HEK293 (cell line): ENCODE data around the gene MYRIP.

ENCODE experiments used
- CTCF ChIA-PET: fragments of 350-600 bp; formaldehyde crosslinking; extraction: SDS; loops from one replicate; lab custom pipeline; 2021; ENCODE audit warnings: antibody characterized with exemption; lab: Yijun Ruan, JAX
- POLR2A ChIA-PET: fragments of 300-600 bp; formaldehyde crosslinking; extraction: SDS; loops from one replicate; lab custom pipeline; 2020; ENCODE audit warnings: antibody characterized with exemption, inconsistent platforms; lab: Yijun Ruan, JAX
- H3K27ac ChIP-seq: fragments of 200-500 bp; sonication (Bioruptor generic); 2 replicates; pipeline ENCODE4 v1.5.1; 2014; ENCODE audit warnings: low read depth, low read length, control low read depth, inconsistent platforms; ENCODE audit errors: extremely low read depth
- H3K36me3 ChIP-seq, 2 experiments: fragments of 200-500 bp in 1 of 2; sonication (Bioruptor generic) in 1 of 2; 1 replicate in 1 of 2; 2 replicates in 1 of 2; pipeline ENCODE4 v1.5.1; 2014 to 2017; ENCODE audit warnings: inconsistent platforms in 2 of 2, low read length in 2 of 2; ENCODE audit not compliant: control insufficient read depth in 2 of 2, insufficient read depth in 1 of 2
- H3K4me1 ChIP-seq: fragments of 200-500 bp; sonication (Bioruptor generic); 2 replicates; pipeline ENCODE4 v1.5.1; 2014; ENCODE audit warnings: mild to moderate bottlenecking, low read length, inconsistent platforms; ENCODE audit not compliant: control insufficient read depth, insufficient read depth
- H3K4me3 ChIP-seq: 2 replicates; pipeline ENCODE4 v1.5.1; 2011; ENCODE audit warnings: low read depth, mild to moderate bottlenecking, control low read depth, low read length, moderate library complexity
- H3K9me3 ChIP-seq: fragments of 200-500 bp; sonication (Bioruptor generic); 2 replicates; pipeline ENCODE4 v1.5.1; 2014; ENCODE audit warnings: low read depth, low read length, inconsistent platforms; ENCODE audit not compliant: control insufficient read depth, insufficient read depth
- AEBP2 ChIP-seq: fragments of 450-650 bp; formaldehyde crosslinking; IDR thresholded peaks from 2 replicates; pipeline ENCODE4 v1.5.1; 2016; ENCODE audit warnings: missing biosample characterization, missing genetic modification characterization, borderline replicate concordance
- HIC1 ChIP-seq: fragments of 450-650 bp; formaldehyde crosslinking; IDR thresholded peaks from 2 replicates; pipeline ENCODE4 v1.5.1; 2016; ENCODE audit warnings: missing biosample characterization, missing genetic modification characterization
- KLF10 ChIP-seq: fragments of 450-650 bp; IDR thresholded peaks from 2 replicates; pipeline ENCODE4 v1.5.1; 2018; ENCODE audit warnings: missing biosample characterization, mild to moderate bottlenecking, missing genetic modification characterization
- MZF1 ChIP-seq: fragments of 450-650 bp; formaldehyde crosslinking; IDR thresholded peaks from 2 replicates; pipeline ENCODE4 v1.5.1; 2017; ENCODE audit warnings: missing biosample characterization, missing genetic modification characterization, borderline replicate concordance
- PBX3 ChIP-seq: sonication (generic); formaldehyde crosslinking; IDR thresholded peaks from 2 replicates; pipeline ENCODE4 v1.8.1; 2022; ENCODE audit warnings: mild to moderate bottlenecking, moderate library complexity, missing genetic modification reagents
- REST ChIP-seq: fragments of 450-650 bp; formaldehyde crosslinking; IDR thresholded peaks from 2 replicates; pipeline ENCODE4 v1.5.1; 2016; ENCODE audit warnings: missing biosample characterization, missing genetic modification characterization
- TCF7L2 ChIP-seq: IDR thresholded peaks from 2 replicates; pipeline ENCODE4 v1.6.1; 2011; ENCODE audit warnings: low read depth, mild to moderate bottlenecking, inconsistent platforms, low read length, moderate library complexity, borderline replicate concordance
- TRIM28 ChIP-seq: IDR thresholded peaks from 2 replicates; pipeline ENCODE4 v1.6.1; 2011; ENCODE audit warnings: low read length, control low read depth, borderline replicate concordance
- ZBTB1 ChIP-seq: fragments of 450-650 bp; formaldehyde crosslinking; IDR thresholded peaks from 2 replicates; pipeline ENCODE4 v1.5.1; 2016; ENCODE audit warnings: missing biosample characterization, missing genetic modification characterization
- ZBTB44 ChIP-seq: fragments of 450-650 bp; IDR thresholded peaks from 2 replicates; pipeline ENCODE4 v1.5.1; 2018; ENCODE audit warnings: missing biosample characterization, mild to moderate bottlenecking, missing genetic modification characterization
- ZFP37 ChIP-seq: fragments of 450-650 bp; formaldehyde crosslinking; IDR thresholded peaks from 2 replicates; pipeline ENCODE4 v1.5.1; 2016; ENCODE audit warnings: missing biosample characterization, missing genetic modification characterization
- ZNF10 ChIP-seq: fragments of 450-650 bp; formaldehyde crosslinking; IDR thresholded peaks from 2 replicates; pipeline ENCODE4 v1.5.1; 2017; ENCODE audit warnings: missing biosample characterization, missing genetic modification characterization
- ZNF19 ChIP-seq: fragments of 450-650 bp; formaldehyde crosslinking; IDR thresholded peaks from 2 replicates; pipeline ENCODE4; 2016; ENCODE audit warnings: missing biosample characterization, missing genetic modification characterization, low read depth
- ZNF266 ChIP-seq: fragments of 450-650 bp; formaldehyde crosslinking; IDR thresholded peaks from 2 replicates; pipeline ENCODE4 v1.5.1; 2016; ENCODE audit warnings: missing biosample characterization, missing genetic modification characterization, low read depth
- ZNF350 ChIP-seq: fragments of 450-650 bp; formaldehyde crosslinking; IDR thresholded peaks from 2 replicates; pipeline ENCODE4 v1.5.0; 2017; ENCODE audit warnings: missing biosample characterization, mild to moderate bottlenecking, missing genetic modification characterization
- ZNF362 ChIP-seq: fragments of 450-650 bp; formaldehyde crosslinking; IDR thresholded peaks from 2 replicates; pipeline ENCODE4 v1.5.1; 2016; ENCODE audit warnings: missing biosample characterization, missing genetic modification characterization
- ZNF391 ChIP-seq: fragments of 450-650 bp; formaldehyde crosslinking; IDR thresholded peaks from 2 replicates; pipeline ENCODE4 v1.5.1; 2016; ENCODE audit warnings: low read depth, missing biosample characterization, missing genetic modification characterization, borderline replicate concordance
- ZNF521 ChIP-seq: fragments of 450-650 bp; formaldehyde crosslinking; IDR thresholded peaks from 2 replicates; pipeline ENCODE4 v1.5.1; 2017; ENCODE audit warnings: missing biosample characterization, mild to moderate bottlenecking, missing genetic modification characterization
- ZNF585B ChIP-seq: fragments of 450-650 bp; formaldehyde crosslinking; IDR thresholded peaks from 2 replicates; pipeline ENCODE4 v1.5.1; 2016; ENCODE audit warnings: missing biosample characterization, missing genetic modification characterization
- ZNF596 ChIP-seq: fragments of 450-650 bp; IDR thresholded peaks from 2 replicates; pipeline ENCODE4 v1.5.0; 2018; ENCODE audit warnings: missing biosample characterization, mild to moderate bottlenecking, missing genetic modification characterization, moderate library complexity
- ZNF610 ChIP-seq: fragments of 450-650 bp; formaldehyde crosslinking; IDR thresholded peaks from 2 replicates; pipeline ENCODE4 v1.5.1; 2016; ENCODE audit warnings: missing biosample characterization, missing genetic modification characterization, borderline replicate concordance
- ZNF623 ChIP-seq: fragments of 450-650 bp; formaldehyde crosslinking; IDR thresholded peaks from 2 replicates; pipeline ENCODE4 v1.5.1; 2016; ENCODE audit warnings: missing biosample characterization, missing genetic modification characterization
- ZNF777 ChIP-seq: fragments of 450-650 bp; formaldehyde crosslinking; IDR thresholded peaks from 2 replicates; pipeline ENCODE4 v1.5.1; 2017; ENCODE audit warnings: missing biosample characterization, missing genetic modification characterization, borderline replicate concordance
- ZNF830 ChIP-seq: fragments of 450-650 bp; IDR thresholded peaks from 2 replicates; pipeline ENCODE4 v1.5.0; 2018; ENCODE audit warnings: missing biosample characterization, missing genetic modification characterization, low read depth, mild to moderate bottlenecking, moderate library complexity
- ZNF843 ChIP-seq: fragments of 450-650 bp; formaldehyde crosslinking; IDR thresholded peaks from 2 replicates; pipeline ENCODE4 v1.5.1; 2016; ENCODE audit warnings: missing biosample characterization, missing genetic modification characterization
- ZSCAN23 ChIP-seq: fragments of 450-650 bp; formaldehyde crosslinking; IDR thresholded peaks from 2 replicates; pipeline ENCODE4 v1.5.1; 2016; ENCODE audit warnings: missing biosample characterization, missing genetic modification characterization
- ZXDB ChIP-seq: fragments of 450-650 bp; formaldehyde crosslinking; IDR thresholded peaks from 2 replicates; pipeline ENCODE4 v1.5.1; 2016; ENCODE audit warnings: missing biosample characterization, missing genetic modification characterization

The MYRIP gene

GRCh38 chr3:39780352-39780751 is 29.1 kb upstream of the MYRIP start:
- H3K36me3 ChIP-seq: no peaks in the 10 kb centered on the region
- no peaks in the 10 kb centered on the region for H3K9me3 ChIP-seq
- no peak overlapping the region for H3K4me3 ChIP-seq
- H3K27ac ChIP-seq: no peak overlapping the region
- POLR2A ChIA-PET: no interaction called here
- TF ChIP-seq ZNF623 (no peak), ZFP37 (tag by site-specific recombination) (no peak), ZNF362 (tag by site-specific recombination) (no peak), ZNF350 (no peak), MZF1 (tag by site-specific recombination) (no peak), ZNF10 (tag by site-specific recombination) (no peak), ZNF777 (no peak), ZNF391 (tag by site-specific recombination) (no peak), ZNF830 (tag by site-specific recombination) (no peak), ZXDB (tag by site-specific recombination) (no peak), TRIM28 (no peak), TCF7L2 (no peak), HIC1 (no peak), ZNF596 (tag by site-specific recombination) (no peak), ZNF843 (tag by site-specific recombination) (no peak), ZNF610 (no peak), ZBTB1 (tag by site-specific recombination) (no peak)
- TF ChIP-seq, all 188 proteins: peak for 0
- H3K4me1 ChIP-seq: no peaks in the 10 kb centered on the region
- CTCF ChIA-PET: no interaction called here

GRCh38 chr3:39781025-39781424 is 28.4 kb upstream of the MYRIP start:
- Histone ChIP-seq H3K9me3 (no peaks in the 10 kb centered on the region), H3K36me3 (no peaks in the 10 kb centered on the region), H3K4me1 (no peaks in the 10 kb centered on the region), H3K27ac (no peak overlapping the region), H3K4me3 (no peak overlapping the region)
- CTCF ChIA-PET: no interaction called here
- POLR2A ChIA-PET: no interaction called here
- TF ChIP-seq KLF10 (no peak), ZSCAN23 (tag by site-specific recombination) (no peak), PBX3 (CRISPR knock-in tag) (no peak), AEBP2 (tag by site-specific recombination) (no peak), ZNF585B (tag by site-specific recombination) (no peak), TRIM28 (no peak), ZNF19 (tag by site-specific recombination) (no peak), ZNF266 (tag by site-specific recombination) (no peak), ZBTB44 (no peak), REST (tag by site-specific recombination) (no peak), ZNF521 (tag by site-specific recombination) (no peak)
